ENCODE measurements around the gene LY6G6C.
A peak's percentile ranks its signal among the peaks of the same experiment; 100 is the strongest.

LY6G6C gene

GRCh38 chr6:31730631-31731086, 9.1 kb upstream of the LY6G6C start:
- H3K79me2 ChIP-seq (ENCODE audit: insufficient read depth, low read length) = peaks cover 3% of the 10 kb centered on the region; the same call in 1 of the 2 replicates
- H3F3A ChIP-seq (ENCODE audit: insufficient read depth, low read length) = peaks cover 13% of the 10 kb centered on the region
- peaks cover 48% of the 10 kb centered on the region for H3K4me1 ChIP-seq (ENCODE audit: insufficient read depth, low read length, severe bottlenecking)

GRCh38 chr6:31729979-31730630, 8.6 kb upstream of the LY6G6C start:
- peaks cover 13% of the 10 kb centered on the region for H3F3A ChIP-seq (ENCODE audit: insufficient read depth, low read length)
- H3K36me3 ChIP-seq (ENCODE audit: insufficient read depth, low read length) = peaks cover 44% of the 10 kb centered on the region
- H3K9me3 ChIP-seq (ENCODE audit: low read length) = no peaks in the 10 kb centered on the region
- peak overlapping the region; percentile 42 for H3K27ac ChIP-seq (ENCODE audit: low read depth, low read length, poor library complexity, severe bottlenecking)
- no peaks in the 10 kb centered on the region for H3K9me2 ChIP-seq (ENCODE audit: low read depth, low read length)
- H3K9ac ChIP-seq (ENCODE audit: low read length) = peak overlapping the region; percentile 64
- peak overlapping the region; percentile 92 for H3K4me2 ChIP-seq (ENCODE audit: low read length)
- no peaks in the 10 kb centered on the region for H4K20me1 ChIP-seq (ENCODE audit: insufficient read depth, low read length)
- peak overlapping the region; percentile 72 for H3K4me3 ChIP-seq (ENCODE audit: low read depth, low read length, poor library complexity, severe bottlenecking)
- H3K27me3 ChIP-seq (ENCODE audit: insufficient read depth, low read length) = no peaks in the 10 kb centered on the region
- no peaks in the 10 kb centered on the region for H3K79me2 ChIP-seq (ENCODE audit: insufficient read depth, low read length)
- TF ChIP-seq CTCF (IDR thresholded peaks at IDR 0.05; ENCODE audit: low read length) = 0 out of 2 replicates have a peak, but pooled peaks have one; percentile 9
- TF ChIP-seq EZH2 (IDR thresholded peaks at IDR 0.05; ENCODE audit: borderline replicate concordance, low read length) = no peak
- no peak overlapping the region for H2AFZ ChIP-seq (ENCODE audit: low read length)
- H3K4me1 ChIP-seq (ENCODE audit: insufficient read depth, low read length, severe bottlenecking) = peaks cover 47% of the 10 kb centered on the region

More at GRCh38 chr6:31730631-31731086, 9.1 kb upstream of the LY6G6C start:
- peak overlapping the region; percentile 42 for H3K27ac ChIP-seq (ENCODE audit: low read depth, low read length, poor library complexity, severe bottlenecking)
- TF ChIP-seq EZH2 (IDR thresholded peaks at IDR 0.05; ENCODE audit: borderline replicate concordance, low read length) (no peak), CTCF (IDR thresholded peaks at IDR 0.05; ENCODE audit: low read length) (no peak)
- no peak overlapping the region for H3K4me2 ChIP-seq (ENCODE audit: low read length)
- no peaks in the 10 kb centered on the region for H3K9me2 ChIP-seq (ENCODE audit: low read depth, low read length)
- no peak overlapping the region for H3K9ac ChIP-seq (ENCODE audit: low read length)
- no peaks in the 10 kb centered on the region for H3K9me3 ChIP-seq (ENCODE audit: low read length)
- no peak overlapping the region for H2AFZ ChIP-seq (ENCODE audit: low read length)
- H3K4me3 ChIP-seq (ENCODE audit: low read depth, low read length, poor library complexity, severe bottlenecking) = no peak overlapping the region
- no peaks in the 10 kb centered on the region for H3K27me3 ChIP-seq (ENCODE audit: insufficient read depth, low read length)
- H4K20me1 ChIP-seq (ENCODE audit: insufficient read depth, low read length) = no peaks in the 10 kb centered on the region
- H3K36me3 ChIP-seq (ENCODE audit: insufficient read depth, low read length) = peaks cover 42% of the 10 kb centered on the region

- peak overlapping the region; percentile 42 for H3K27ac ChIP-seq (ENCODE audit: low read depth, low read length, poor library complexity, severe bottlenecking)
- TF ChIP-seq CTCF (IDR thresholded peaks at IDR 0.05; ENCODE audit: low read length) = no peak; the same call in 1 of the 2 replicates
- no peak for TF ChIP-seq EZH2 (IDR thresholded peaks at IDR 0.05; ENCODE audit: borderline replicate concordance, low read length)
- peak overlapping the region; percentile 72 for H3K4me3 ChIP-seq (ENCODE audit: low read depth, low read length, poor library complexity, severe bottlenecking)
- H3K4me2 ChIP-seq (ENCODE audit: low read length) = peak overlapping the region; percentile 92
- H3K79me2 ChIP-seq (ENCODE audit: insufficient read depth, low read length) = no peaks in the 10 kb centered on the region
- H3K9ac ChIP-seq (ENCODE audit: low read length) = peak overlapping the region; percentile 64
- no peaks in the 10 kb centered on the region for H3K9me3 ChIP-seq (ENCODE audit: low read length)
- H2AFZ ChIP-seq (ENCODE audit: low read length) = no peak overlapping the region
- peaks cover 13% of the 10 kb centered on the region for H3F3A ChIP-seq (ENCODE audit: insufficient read depth, low read length)
- no peaks in the 10 kb centered on the region for H4K20me1 ChIP-seq (ENCODE audit: insufficient read depth, low read length)
- H3K4me1 ChIP-seq (ENCODE audit: insufficient read depth, low read length, severe bottlenecking) = peaks cover 41% of the 10 kb centered on the region
- H3K27me3 ChIP-seq (ENCODE audit: insufficient read depth, low read length) = no peaks in the 10 kb centered on the region
- H3K36me3 ChIP-seq (ENCODE audit: insufficient read depth, low read length) = peaks cover 44% of the 10 kb centered on the region
- H3K9me2 ChIP-seq (ENCODE audit: low read depth, low read length) = no peaks in the 10 kb centered on the region
Observed at GRCh38 chr6:31729515-31729978, 8.0 kb upstream of the LY6G6C start.
